GM19025 (cell line): ENCODE measurements around the gene NEDD4L.
A peak's percentile ranks its signal among the peaks of the same experiment; 100 is the strongest.
"Not testable (repeated sequence)": the region's sequence is repeated elsewhere in the genome, so short reads cannot be mapped to it uniquely, and the experiment has no call there.

Source experiments
- ATAC-seq: cut with Tn5 transposase; IDR thresholded peaks from one replicate; pipeline ENCODE4 v1.9.1; 2021; ENCODE audit warnings: mild to moderate bottlenecking, low read depth, moderate library complexity; ENCODE audit not compliant: unreplicated experiment

NEDD4L gene

DNA sequence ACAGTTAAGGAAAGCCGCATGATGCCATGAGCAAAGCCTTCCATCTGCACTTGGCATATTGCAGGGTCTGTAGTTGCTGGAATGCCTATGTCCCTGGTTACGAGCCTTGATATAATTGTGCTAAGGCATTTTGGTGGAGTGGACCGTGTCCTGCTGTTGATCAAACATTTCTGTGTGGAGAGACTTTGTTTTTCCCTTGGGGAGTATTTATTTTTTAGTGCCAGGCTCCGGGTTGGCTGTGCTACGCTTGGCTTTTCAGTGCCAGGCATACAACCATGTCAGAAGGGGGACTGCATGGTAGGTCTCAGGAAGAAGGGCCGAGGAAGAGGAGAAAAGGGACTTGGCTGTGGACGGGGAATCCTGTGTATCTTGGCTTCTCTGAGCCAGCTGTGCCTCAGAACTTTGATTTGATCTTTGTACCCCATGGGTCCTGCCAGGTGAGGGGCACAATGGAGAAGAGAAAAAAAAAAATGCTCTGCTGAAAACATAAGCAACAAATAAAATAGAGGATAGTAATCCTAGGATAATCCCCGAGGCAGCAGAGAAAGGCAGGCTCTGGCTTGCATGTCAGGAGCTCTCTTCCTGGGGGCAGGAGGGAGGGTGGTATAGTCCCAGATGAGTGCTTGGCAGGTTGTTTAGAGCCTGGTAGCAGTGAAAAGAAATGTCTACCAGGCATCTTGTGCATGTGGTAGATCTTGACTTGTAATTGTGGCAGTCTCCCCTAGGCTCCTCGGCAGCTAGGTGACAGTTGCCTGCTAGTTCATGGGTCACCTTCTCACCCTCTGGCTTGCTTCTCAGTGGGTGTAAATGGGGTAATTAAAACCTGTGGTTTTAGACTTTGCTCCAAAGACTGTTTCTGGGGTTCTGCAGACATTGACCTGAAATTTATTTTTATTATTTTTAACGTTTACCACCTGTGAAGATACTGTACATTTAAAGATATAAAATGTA lies 233.0 kb downstream of the NEDD4L start:
- no peak for ATAC-seq

DNA sequence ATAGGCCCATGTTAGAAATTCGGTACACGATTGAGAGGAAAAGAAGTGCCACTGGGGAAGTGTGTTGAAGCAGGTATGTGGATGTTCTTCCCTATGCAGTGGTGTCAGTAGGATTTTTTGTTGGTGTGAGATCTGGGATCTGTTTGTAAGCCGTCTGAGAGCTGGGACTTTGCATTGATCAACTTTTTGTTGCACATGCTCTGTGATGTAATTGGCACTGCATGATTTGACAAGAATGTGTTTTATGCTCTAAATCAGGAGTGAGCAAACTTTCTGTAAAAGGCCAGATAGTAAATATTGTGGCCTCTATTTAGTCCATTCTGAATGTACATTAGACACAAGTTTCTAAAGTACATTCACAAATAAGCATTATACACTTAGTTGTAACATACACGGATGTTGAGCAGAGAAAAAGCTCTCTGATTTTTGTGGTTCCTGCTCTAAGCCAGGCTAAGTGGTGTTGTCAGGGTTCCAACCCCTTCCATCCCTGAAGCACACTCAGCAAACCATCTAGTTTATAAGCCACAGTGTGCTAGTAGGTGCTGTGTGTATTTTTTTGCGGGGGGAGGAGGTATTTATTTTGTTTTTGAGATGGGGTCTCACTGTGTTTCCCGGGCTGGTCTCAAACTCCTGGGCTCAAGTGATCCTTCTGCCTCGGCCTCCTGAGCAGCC lies 235.6 kb downstream of the NEDD4L start:
- no peak for ATAC-seq

DNA sequence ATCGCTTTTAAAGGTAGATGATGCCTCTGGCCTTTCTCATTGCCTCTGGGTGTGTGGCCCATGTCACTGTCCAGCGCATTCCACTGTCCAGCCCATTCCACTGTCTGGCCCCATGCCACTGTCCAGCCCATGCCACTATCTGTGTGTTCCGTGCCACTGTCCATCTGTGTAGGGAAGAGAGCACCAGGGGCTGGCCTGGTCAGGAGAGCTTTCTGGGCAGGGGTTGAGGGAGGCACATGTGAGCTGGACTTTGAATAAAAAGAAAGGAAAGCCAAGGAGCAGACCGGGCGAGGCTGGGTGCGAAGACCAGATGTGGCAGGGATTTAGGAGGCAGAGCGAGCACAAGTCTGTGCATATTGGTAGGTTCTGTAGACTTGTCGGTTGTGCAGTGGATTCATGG lies 236.2 kb downstream of the NEDD4L start:
- no peak for ATAC-seq

DNA sequence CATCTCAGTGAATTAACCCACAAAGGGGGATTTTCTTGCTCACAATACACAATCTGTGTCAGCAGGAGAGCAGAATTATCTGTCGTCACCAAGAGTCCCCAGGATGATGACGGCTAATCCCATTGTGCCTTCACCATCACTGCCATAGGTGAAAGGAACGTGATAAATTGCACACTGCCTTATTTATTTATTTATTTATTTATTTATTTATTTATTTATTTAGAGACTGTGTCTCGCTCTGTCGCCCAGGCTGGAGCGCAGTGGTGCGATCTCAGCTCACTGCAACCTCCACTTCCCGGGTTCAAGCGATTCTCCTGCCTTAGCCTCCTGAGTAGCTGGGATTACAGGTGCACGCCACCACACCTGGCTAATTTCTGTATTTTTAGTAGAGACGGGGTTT lies 238.8 kb downstream of the NEDD4L start:
- not testable (repeated sequence) for ATAC-seq

DNA sequence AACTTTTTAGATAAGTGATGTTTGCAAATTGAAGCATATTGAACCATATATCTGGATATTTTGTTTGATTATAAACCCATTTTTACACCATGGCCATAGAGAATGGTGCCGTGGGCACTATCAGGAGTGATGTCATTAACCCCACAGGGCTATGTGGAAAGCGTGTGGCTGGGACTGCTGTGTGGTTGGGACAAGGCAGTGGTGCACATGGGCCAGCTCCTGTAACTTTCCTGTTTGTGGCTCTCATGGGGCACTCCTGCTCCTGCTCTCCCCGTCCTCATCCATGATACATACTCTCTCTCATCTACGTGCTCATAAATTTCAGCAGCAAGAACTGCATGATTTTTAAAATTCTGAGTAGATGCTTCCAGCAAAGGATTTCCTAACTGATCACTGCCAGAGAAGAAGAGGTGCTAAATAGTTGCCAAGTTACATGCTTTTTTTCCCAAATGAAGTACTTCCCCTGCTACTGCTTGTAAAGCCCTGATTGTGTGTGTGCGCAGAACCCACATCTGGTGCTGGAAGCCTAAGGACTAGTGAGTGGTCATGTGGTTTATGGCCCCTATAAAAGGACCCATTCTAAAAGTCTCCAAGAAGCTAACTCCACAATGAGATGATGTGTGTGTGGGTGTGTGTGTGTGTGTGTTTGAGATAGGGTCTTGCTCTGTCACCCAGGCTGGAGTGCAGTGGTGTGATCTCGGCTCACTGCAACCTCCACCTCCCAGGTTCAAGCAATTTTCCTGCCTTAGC lies 240.8 kb downstream of the NEDD4L start:
- no peak for ATAC-seq

DNA sequence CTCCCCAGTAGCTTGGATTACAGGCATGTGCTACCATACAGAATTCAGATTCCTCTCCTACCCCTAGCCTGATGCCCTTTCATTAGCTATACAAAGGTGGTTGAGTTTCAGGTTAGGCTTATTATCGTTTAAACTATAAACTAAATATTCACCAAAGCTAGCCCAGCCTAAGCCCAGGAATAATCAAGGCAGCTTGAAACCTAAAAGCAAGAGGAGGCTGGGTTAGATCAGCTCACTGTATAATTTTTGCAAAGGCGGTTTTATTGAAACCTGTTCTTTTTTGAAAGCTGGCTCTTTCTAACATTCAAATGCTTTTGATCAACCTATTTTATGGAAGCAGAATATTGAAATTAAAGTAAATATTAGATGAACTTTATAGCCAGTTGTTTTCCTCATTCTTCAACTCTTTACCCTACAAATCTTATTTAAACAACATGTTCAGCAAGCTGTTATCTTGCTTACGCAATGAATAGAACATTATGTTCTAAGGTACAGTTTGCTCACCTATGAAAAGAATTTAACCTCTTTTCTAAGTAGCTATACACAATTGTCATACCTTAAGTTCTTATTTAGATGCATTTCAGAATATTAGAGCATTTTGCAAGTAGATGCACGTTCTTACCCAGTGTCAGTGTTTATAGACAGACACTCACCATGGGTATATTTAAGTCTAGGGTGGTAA lies 241.6 kb downstream of the NEDD4L start:
- ATAC-seq: no peak

DNA sequence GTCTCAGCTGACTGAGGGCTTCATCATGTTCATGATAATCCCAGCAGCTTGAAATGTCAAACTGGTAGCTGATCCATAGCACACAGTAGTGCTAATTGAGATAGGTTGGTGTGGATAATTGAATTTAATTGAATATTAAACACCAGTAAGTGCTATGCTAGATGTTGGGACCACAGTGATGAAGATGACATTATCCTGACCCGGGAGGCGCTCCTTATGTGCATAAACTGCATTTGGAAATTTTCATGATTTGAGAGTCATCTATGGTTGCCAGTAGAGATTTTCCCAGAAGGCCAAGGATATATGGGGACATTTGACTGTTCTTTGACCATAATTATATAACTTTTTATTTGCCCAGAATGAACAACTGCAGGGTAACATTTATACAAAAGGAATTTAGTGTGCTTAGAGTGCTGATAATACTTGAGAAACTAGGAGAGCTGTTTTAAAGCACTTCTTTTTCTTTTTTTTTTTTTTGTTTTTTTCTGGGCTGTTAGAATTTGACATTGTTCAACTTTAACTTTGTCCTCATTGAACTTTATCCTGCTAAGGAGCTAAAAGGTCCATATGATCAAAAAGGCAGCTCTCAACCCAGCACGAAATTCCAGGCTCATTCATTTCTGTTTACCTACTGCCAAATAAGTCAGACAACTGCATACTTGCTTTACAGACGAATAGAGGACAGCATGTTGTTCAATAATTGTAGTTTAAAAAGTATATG lies 242.8 kb downstream of the NEDD4L start:
- ATAC-seq: no peak

DNA sequence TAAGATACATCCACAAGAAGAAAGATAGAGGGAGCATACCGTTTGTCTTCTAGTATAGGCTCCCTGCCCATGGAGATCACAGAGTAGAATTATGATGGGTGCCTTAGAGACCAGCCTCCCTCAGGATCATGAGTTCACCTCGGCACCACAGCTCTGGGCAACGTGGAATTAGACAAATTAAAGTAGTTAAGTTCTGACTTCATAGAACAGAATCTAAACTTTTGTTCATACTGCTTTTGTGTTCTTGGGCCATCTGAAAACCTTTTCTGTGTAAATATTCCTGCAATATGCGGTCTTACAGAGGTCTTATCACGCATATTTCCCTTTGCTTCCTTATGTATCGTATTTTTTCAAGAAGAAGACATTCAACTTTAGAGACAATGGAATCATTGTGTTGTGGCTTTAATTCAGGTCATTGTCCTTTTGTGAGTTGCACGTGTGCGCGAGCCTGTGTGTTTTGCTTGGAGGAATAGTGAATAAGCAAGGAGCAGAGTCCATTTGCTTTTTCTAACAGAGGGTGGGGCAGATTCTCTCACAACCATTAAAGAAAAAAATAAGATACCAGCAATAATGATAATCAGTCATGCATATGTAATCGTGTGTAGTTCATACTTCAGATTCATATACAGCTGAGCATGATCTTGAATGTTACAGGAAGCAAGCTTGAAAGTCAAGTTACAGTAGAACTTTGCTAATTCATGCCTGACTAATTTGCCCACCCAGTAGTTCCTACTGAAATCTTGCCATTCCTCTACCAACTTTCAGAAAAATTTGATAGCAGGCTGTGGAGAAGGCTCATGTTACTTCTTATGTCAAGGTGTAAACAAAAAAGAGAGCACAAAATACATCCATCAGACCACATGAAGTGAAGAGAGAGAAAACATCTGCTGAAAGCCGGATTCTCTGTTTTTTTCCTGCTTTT lies 243.6 kb downstream of the NEDD4L start:
- ATAC-seq: no peak

DNA sequence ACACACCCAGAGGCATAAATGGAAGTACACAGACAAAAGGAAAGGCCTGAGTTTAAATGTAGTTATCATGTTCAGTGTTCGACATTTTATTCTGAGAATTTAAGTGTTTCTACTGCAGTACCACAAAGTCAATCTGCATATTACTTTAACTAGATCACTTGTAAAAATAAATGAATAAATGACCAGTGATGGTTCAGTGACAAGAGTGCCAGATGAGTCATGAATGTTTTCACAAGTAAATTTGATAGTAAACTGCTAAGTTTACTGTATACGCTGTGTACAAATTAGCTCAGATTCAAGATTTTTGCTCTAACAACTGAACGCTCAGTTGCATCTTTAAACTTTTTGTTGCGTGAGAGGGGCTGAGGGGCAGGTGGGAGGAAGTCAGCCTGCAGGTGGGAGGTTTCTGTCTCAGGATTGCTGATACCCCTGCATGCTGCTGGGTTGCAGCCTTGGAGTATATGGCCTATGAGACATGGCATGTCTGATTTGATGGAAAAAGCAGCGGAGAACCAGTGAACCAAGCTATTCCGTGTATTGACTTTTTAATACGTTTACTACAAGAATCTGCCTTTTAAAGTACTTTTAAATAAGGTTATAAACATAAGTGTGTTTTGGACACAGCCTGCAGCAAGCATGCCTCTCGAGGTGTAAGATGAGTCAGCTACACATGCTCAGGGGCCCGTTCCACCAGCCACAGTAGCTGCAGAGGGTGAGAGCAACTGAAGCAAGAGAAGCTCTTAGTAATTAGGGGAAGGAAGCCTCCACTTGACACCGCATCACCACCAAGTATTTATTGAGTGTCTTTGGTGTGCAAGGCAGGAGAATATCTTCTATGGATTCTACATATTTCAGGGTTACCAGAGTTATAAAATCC lies 245.1 kb downstream of the NEDD4L start:
- peak; percentile 77 for ATAC-seq

DNA sequence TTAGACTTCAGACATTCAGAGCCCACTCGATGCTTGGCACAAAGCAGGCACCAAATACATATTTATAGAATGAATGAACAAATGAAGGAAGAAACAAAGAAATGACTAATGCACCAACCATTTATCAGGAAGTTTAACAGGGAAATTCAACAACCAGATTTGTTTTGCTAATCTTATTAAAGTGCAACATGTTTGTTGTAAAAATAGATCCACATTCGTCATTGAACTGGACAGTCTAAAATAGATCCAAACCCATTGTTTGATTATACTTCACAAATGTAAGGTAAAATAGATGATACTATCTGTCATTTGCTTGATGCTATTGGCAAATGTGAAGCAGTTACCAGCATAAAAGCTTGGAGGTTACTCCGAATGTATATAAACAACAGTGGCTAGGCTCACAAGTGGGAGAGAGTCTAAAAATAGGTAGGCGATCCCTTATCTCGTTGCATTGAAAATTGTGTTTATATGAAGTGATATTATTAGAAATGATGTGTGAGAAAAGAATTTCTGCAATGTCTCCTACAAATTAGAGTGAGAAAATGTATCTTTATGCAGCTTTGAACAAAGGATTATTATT lies 246.2 kb downstream of the NEDD4L start:
- no peak for ATAC-seq

DNA sequence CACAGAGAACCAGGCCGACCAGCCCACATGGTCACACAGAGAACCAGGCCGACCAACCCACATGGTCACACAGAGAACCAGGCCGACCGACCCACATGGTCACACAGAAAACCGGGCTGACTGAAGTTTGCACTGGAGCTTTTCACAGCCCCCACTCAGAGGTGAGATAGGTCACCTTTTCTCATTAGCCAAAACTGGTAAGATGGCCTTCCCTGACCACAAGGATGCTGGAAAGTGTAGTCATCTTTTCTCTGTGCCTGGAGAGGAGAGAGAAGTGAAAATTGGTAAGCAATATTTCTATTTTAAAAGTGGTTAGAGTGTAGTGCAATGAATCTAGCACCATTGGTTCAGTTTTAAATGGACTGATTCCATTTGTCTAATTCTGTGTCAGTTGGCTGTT lies 247.1 kb downstream of the NEDD4L start:
- no peak for ATAC-seq

DNA sequence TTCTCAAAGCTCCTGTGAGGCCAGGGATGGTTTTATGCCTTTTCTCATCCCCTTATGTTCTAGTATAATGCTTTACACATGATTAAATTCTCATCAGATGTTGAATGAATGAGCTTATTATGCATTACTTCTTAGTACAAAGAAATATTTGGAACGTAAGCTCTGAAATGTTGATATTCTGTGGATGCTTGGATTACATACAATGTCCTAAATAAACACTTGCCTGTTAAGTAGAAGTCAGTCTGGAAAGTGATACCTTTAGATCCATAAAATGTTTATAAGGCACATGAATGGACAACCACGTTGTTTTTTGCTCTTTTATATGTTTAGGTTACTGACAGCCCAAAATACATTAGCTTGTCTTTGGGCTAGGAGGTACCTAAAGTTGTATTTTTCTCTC lies 248.6 kb downstream of the NEDD4L start:
- ATAC-seq: no peak

DNA sequence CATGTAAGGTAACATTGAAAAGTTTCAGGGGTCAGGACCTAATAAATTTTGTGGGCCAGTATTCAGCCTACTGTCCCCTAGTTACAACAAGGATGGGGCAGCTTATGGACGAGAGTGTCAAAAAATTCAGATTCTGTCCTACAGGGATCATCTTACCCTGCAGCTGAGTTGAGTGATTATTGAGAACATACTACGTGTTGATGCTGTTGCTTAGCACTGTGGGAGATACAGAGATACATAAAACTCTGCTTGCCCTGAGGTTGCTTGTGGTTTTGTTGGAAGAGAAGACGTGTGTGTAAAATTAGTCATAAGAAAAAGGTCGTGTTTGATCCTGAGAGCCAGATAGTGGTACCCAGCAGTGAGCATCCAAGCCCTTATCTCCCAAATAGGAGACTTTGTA lies 253.2 kb downstream of the NEDD4L start:
- ATAC-seq: no peak

DNA sequence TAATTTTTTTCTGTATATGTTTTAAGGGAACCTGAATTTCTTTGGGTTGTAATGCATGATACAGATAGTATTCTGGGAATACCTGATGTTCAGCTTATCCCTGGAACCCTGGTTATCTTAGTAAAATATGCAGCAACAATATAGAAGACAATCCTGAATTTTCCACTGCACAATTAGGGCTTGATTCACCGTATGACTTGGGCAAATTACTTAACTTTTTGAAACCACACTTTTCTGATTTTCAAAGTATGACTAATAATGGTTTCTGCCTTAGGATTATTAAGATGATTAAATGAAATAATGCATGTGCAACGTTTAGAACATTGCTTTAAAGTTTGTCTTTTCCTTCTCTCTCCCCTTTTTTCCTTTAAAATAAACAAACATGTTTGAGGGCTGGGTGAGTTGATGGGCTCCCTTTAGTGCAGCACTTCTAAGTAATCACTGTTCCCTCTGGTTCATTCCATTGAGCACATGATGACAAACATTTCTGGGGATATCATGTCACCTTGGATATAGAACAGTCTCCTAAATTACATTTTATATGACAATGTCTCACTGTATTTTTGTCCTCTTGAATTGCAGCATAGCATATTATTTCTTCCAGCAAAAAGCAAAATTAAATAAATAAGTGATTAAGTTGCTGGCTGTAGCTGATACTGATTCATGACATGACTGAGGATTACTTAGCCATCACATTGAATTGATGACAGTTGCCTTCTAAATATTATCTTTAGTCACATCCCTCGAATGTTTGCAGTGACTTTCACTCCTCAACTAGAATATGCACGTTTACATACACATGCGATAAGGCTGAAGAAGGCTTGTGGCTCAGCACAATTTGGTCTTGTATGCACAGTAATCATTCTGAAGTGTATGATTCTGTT lies 254.5 kb downstream of the NEDD4L start:
- ATAC-seq: no peak

DNA sequence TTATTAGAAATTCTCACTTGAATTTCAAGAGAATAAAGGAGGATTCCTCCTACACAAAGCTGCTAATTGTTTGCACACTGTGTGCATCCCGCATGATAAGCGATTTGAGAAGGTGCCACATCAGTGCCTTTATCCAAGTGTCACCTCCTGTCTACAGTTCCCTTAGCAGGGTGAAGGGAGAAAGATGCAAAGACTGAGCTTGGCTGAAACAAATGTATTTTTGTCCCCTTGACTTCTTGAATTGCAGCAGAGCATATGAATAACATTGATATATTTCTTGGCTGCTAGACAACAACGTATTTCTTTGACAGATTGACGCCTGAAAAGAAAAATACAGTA lies 255.1 kb downstream of the NEDD4L start:
- no peak for ATAC-seq

DNA sequence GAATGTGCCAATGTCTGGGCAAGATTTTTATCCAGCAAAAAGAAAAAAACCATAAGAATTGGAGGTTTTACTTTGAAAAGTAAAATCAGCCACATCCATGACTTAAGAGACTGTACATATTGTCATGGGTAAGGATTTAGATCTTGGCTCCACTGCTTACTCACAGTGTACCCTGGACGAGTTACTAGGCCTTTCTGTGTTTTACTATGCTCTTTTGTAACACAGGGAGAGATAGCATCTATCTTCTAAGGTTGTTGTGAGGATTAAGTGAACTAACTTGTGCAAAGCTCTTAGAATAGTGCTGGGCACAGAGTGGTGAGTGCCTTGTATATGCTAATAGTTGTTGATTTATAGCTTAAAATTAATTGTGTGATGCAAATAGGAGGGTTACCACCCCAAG lies 255.9 kb downstream of the NEDD4L start:
- ATAC-seq: no peak

DNA sequence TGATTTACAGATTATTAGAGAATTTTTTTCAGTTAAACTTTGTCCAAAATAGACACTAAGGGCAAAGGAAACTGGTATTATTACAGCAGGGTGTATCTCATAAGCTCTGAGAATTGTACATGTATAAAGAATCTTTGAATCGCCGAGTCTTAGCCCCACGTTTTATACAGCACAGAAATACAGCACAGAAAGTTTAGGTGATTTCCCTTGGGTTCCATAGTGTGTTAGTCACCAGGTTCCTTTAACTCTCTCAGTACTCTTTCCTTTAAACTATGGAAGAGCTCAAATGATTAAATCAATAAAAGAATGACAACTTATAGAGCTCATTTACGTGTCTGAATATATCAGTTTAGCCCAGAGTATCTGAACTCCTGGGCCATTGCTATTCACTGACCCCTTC lies 256.8 kb downstream of the NEDD4L start:
- ATAC-seq: no peak
